ENCODE results near the gene CFTR.

The CFTR gene

GRCh38 chr7:117559391-117559790, 79.6 kb downstream of the CFTR start:
- TF ChIP-seq CTCF (IDR thresholded peaks at IDR 0.05; ENCODE audit: low read depth, low read length, missing control alignments) = no peak
- H3K4me3 ChIP-seq (ENCODE audit: low read depth, low read length) = no peak overlapping the region
- no peak for DNase-seq (ENCODE audit: low read depth)

GRCh38 chr7:117560030-117560429, 80.2 kb downstream of the CFTR start:
- DNase-seq (ENCODE audit: low read depth) = no peak
- H3K4me3 ChIP-seq (ENCODE audit: low read depth, low read length) = no peak overlapping the region
- no peak for TF ChIP-seq CTCF (IDR thresholded peaks at IDR 0.05; ENCODE audit: low read depth, low read length, missing control alignments)

GRCh38 chr7:117562759-117563158, 82.9 kb downstream of the CFTR start:
- no peak overlapping the region for H3K4me3 ChIP-seq (ENCODE audit: low read depth, low read length)
- no peak for TF ChIP-seq CTCF (IDR thresholded peaks at IDR 0.05; ENCODE audit: low read depth, low read length, missing control alignments)
- no peak for DNase-seq (ENCODE audit: low read depth)

GRCh38 chr7:117564080-117564479, 84.3 kb downstream of the CFTR start:
- no peak overlapping the region for H3K4me3 ChIP-seq (ENCODE audit: low read depth, low read length)
- no peak for TF ChIP-seq CTCF (IDR thresholded peaks at IDR 0.05; ENCODE audit: low read depth, low read length, missing control alignments)
- no peak for DNase-seq (ENCODE audit: low read depth)

GRCh38 chr7:117564627-117565026, 84.8 kb downstream of the CFTR start:
- DNase-seq (ENCODE audit: low read depth) = no peak
- no peak overlapping the region for H3K4me3 ChIP-seq (ENCODE audit: low read depth, low read length)
- no peak for TF ChIP-seq CTCF (IDR thresholded peaks at IDR 0.05; ENCODE audit: low read depth, low read length, missing control alignments)

GRCh38 chr7:117565226-117565625, 85.4 kb downstream of the CFTR start:
- no peak for DNase-seq (ENCODE audit: low read depth)
- TF ChIP-seq CTCF (IDR thresholded peaks at IDR 0.05; ENCODE audit: low read depth, low read length, missing control alignments) = no peak
- no peak overlapping the region for H3K4me3 ChIP-seq (ENCODE audit: low read depth, low read length)

GRCh38 chr7:117567781-117568180, 88.0 kb downstream of the CFTR start:
- TF ChIP-seq CTCF (IDR thresholded peaks at IDR 0.05; ENCODE audit: low read depth, low read length, missing control alignments) = no peak
- no peak for DNase-seq (ENCODE audit: low read depth)

More at GRCh38 chr7:117567781-117568180, 88.0 kb downstream of the CFTR start:
- H3K4me3 ChIP-seq (ENCODE audit: low read depth, low read length) = no peak overlapping the region

Measured in GM12864 (cell line).